B cell (primary cell): ENCODE results near the gene LSP1. TPM values are rescaled to one million over a fixed set of nuclear protein-coding genes. Genes with fewer than 3 reads are reported as not detected.

Experiments used
- ATAC-seq: fragments of 200-7000 bp; cut with Tn5 transposase; one replicate; pipeline ENCODE4 v1.10.0; 2021; ENCODE audit warnings: low read depth, mild to moderate bottlenecking, moderate number of reproducible peaks, moderate library complexity
- CTCF ChIA-PET: fragments of 350-600 bp; sonication (Branson Sonifier 250); formaldehyde crosslinking; loops from one replicate; lab custom pipeline; 2021; ENCODE audit warnings: antibody characterized with exemption, inconsistent platforms; lab: Charles Lee
- POLR2A ChIA-PET: fragments of 350-600 bp; sonication (Branson Sonifier 250); formaldehyde crosslinking; loops from one replicate; lab custom pipeline; 2021; ENCODE audit warnings: antibody characterized with exemption; lab: Charles Lee
- DNase-seq: peaks from one replicate; pipeline ENCODE4 v3.0.0; 2013
- H2AFZ ChIP-seq: 2 replicates; pipeline ENCODE4 v1.6.1; 2012; ENCODE audit warnings: mild to moderate bottlenecking, low read depth, low read length; ENCODE audit not compliant: insufficient read depth, poor library complexity, severe bottlenecking
- H3K27ac ChIP-seq, 2 donors: 1 replicate in 1 of 2; 2 replicates in 1 of 2; pipeline ENCODE4 v1.5.1; 2012 to 2013; ENCODE audit warnings: low read length in 2 of 2, mild to moderate bottlenecking in 2 of 2, moderate library complexity in 1 of 2
- H3K27me3 ChIP-seq, 4 experiments: fragments of 200-600 bp in 1 of 4; sonication (generic) in 1 of 4; replicated peaks in 1 of 4; 1 replicate in 2 of 4; 2 replicates in 2 of 4; pipeline versions ENCODE4 v1.6.1 to v1.7.0; 2013 to 2016; ENCODE audit warnings: low read length in 3 of 4, mild to moderate bottlenecking in 2 of 4, mixed read lengths in 1 of 4, moderate library complexity in 1 of 4; ENCODE audit not compliant: insufficient read depth in 4 of 4, control insufficient read depth in 3 of 4; ENCODE audit errors: control extremely low read depth in 1 of 4
- H3K36me3 ChIP-seq, 2 experiments: replicated peaks in 1 of 2; 1 replicate in 1 of 2; 2 replicates in 1 of 2; pipeline versions ENCODE4 v1.6.1 to v1.7.1; 2013; ENCODE audit warnings: low read length in 1 of 2; ENCODE audit not compliant: insufficient read depth in 2 of 2, control insufficient read depth in 1 of 2; ENCODE audit errors: control extremely low read depth in 1 of 2, extremely low read depth in 1 of 2
- H3K4me1 ChIP-seq, 2 donors: fragments of 200-600 bp in 1 of 2; sonication (generic) in 1 of 2; 1 replicate in 1 of 2; 2 replicates in 1 of 2; pipeline versions ENCODE4 v1.5.1 to v1.6.1; 2013 to 2017; ENCODE audit warnings: low read length in 2 of 2; ENCODE audit not compliant: control insufficient read depth in 2 of 2, insufficient read depth in 2 of 2
- H3K4me2 ChIP-seq: replicated peaks from 2 replicates; pipeline ENCODE3; 2012; ENCODE audit warnings: mild to moderate bottlenecking, low read depth, low read length; ENCODE audit not compliant: poor library complexity, severe bottlenecking
- H3K4me3 ChIP-seq, 5 experiments: fragments of 200-600 bp in 1 of 5; sonication (generic) in 1 of 5; 1 replicate in 3 of 5; 2 replicates in 2 of 5; pipeline versions ENCODE4 v1.5.1 to v1.7.0; 2011 to 2016; ENCODE audit warnings: low read length in 4 of 5, mild to moderate bottlenecking in 4 of 5, low read depth in 2 of 5, control low read depth in 1 of 5, moderate library complexity in 1 of 5; ENCODE audit not compliant: insufficient read depth in 1 of 5; ENCODE audit errors: control extremely low read depth in 1 of 5, extremely low read depth in 1 of 5
- H3K79me2 ChIP-seq: fragments of 200-600 bp; sonication (generic); one replicate; pipeline ENCODE4 v1.6.0; 2016; ENCODE audit warnings: low read length; ENCODE audit not compliant: control insufficient read depth, insufficient read depth
- H3K9ac ChIP-seq: fragments of 200-600 bp; sonication (generic); 2 replicates; pipeline ENCODE4 v1.6.1; 2017; ENCODE audit warnings: mild to moderate bottlenecking, low read length, moderate library complexity
- H3K9me3 ChIP-seq, 3 donors: one replicate each; pipeline versions ENCODE4 v1.6.1 to v1.7.1; 2013; ENCODE audit warnings: low read length in 2 of 3; ENCODE audit not compliant: control insufficient read depth in 2 of 3, insufficient read depth in 1 of 3; ENCODE audit errors: control extremely low read depth in 1 of 3
- H4K20me1 ChIP-seq: 2 replicates; pipeline ENCODE4 v1.6.0; 2012; ENCODE audit warnings: mild to moderate bottlenecking, low read length; ENCODE audit not compliant: insufficient read depth, control insufficient read depth, poor library complexity, severe bottlenecking
- H3K27ac Mint-ChIP-seq: one replicate; pipeline ENCODE4 v1.8.0; 2021; ENCODE audit warnings: mixed read lengths
- H3K27me3 Mint-ChIP-seq: one replicate; pipeline ENCODE4 v1.8.0; 2021; ENCODE audit warnings: mixed read lengths
- H3K4me1 Mint-ChIP-seq: one replicate; pipeline ENCODE4 v1.8.0; 2021; ENCODE audit warnings: mixed read lengths
- H3K4me3 Mint-ChIP-seq: one replicate; pipeline ENCODE4 v1.8.0; 2021; ENCODE audit warnings: mixed read lengths
- H3K9me3 Mint-ChIP-seq: one replicate; pipeline ENCODE4 v1.8.0; 2022; ENCODE audit warnings: mixed read lengths; ENCODE audit not compliant: insufficient read depth
- CTCF ChIP-seq: fragments of 200-600 bp; IDR thresholded peaks from one replicate; pipeline ENCODE4 v1.8.0; 2022; ENCODE audit warnings: antibody characterized with exemption, mild to moderate bottlenecking
- EZH2 ChIP-seq: IDR thresholded peaks from 2 replicates; pipeline ENCODE4 v1.6.1; 2012; ENCODE audit warnings: borderline replicate concordance, low read depth, mild to moderate bottlenecking, moderate library complexity, low read length; ENCODE audit not compliant: insufficient read depth, poor library complexity, severe bottlenecking
- WGBS: methylation state at CpG from one replicate; pipeline ENCODE4 v1.1.5; 2013; ENCODE audit warnings: missing lambda C conversion rate; ENCODE audit not compliant: insufficient coverage; 5-methylcytosine and 5-hydroxymethylcytosine counted together
- intact Hi-C: fragments of 100-400 bp; cut with micrococcal nuclease; formaldehyde crosslinking; loops from one replicate; pipeline ENCODE4 v1.10.0; 2022
- polyA plus RNA-seq: library from polyadenylated mRNA; depleted of rRNA; stranded (reverse); fragments of >200 nt; gene quantifications from 2 replicates; pipeline ENCODE4 v1.2.3, GENCODE V29; 2012
- total RNA-seq, 2 donors: library from RNA; stranded (reverse); fragments of 120-200 nt in 1 of 2; gene quantifications; 1 replicate in 1 of 2; 2 replicates in 1 of 2; pipeline versions ENCODE4 v1.2.3 to v1.2.4, GENCODE V29; 2013 to 2022

The LSP1 gene
- total and polyA plus RNA-seq, 2 donors (not counting 1 experiment from before 2014, with no cell fraction given): 249 to 446 TPM

- ChIA-PET CTCF (interaction anchor here (1.5 to 10.2 kb wide), 2 partner anchors 25 kb away, joined by 6 to 104 read pairs; no protein-coding TSS in a partner anchor), POLR2A (interaction anchor here (1.5 kb wide), 1 partner anchor 25 kb away, joined by 4 read pairs; no protein-coding TSS in a partner anchor)
- Mint-ChIP-seq H3K4me1 (peaks cover 45% of the 10 kb centered on the region), H3K4me3 (no peak overlapping the region), H3K9me3 (no peaks in the 10 kb centered on the region), H3K27ac (no peak overlapping the region), H3K27me3 (no peaks in the 10 kb centered on the region)
- TF ChIP-seq EZH2 (no peak), CTCF (no peak)
- Histone ChIP-seq H3K27ac (peak overlapping the region in 1 of 2 donors; percentile 63), H3K36me3 (peaks cover 0 to 60% of the 10 kb centered on the region in 2 experiments), H3K79me2 (peaks cover 100% of the 10 kb centered on the region), H3K4me1 (peaks cover 49 to 70% of the 10 kb centered on the region in 2 donors), H3K4me2 (peak overlapping the region; percentile 94), H4K20me1 (peaks cover 92% of the 10 kb centered on the region), H3K9ac (no peak overlapping the region), H3K4me3 (no peak overlapping the region), H3K9me3 (no peaks in the 10 kb centered on the region), H3K27me3 (no peaks in the 10 kb centered on the region), H2AFZ (no peak overlapping the region)
- no peak for DNase-seq
- no peak for ATAC-seq
- intact Hi-C loops: no loop called here
- 93% methylated on average over 11 of the region's 11 CpGs for WGBS
These were observed 4.2 kb downstream of the LSP1 start for GRCh38 chr11:1857064-1857463.

- Histone ChIP-seq H3K27ac (no peak overlapping the region), H3K4me1 (peaks cover 43 to 73% of the 10 kb centered on the region in 2 donors), H3K27me3 (no peaks in the 10 kb centered on the region), H2AFZ (no peak overlapping the region), H3K9me3 (no peaks in the 10 kb centered on the region), H4K20me1 (peaks cover 100% of the 10 kb centered on the region), H3K4me3 (no peak overlapping the region), H3K79me2 (peaks cover 100% of the 10 kb centered on the region), H3K36me3 (peaks cover 0 to 71% of the 10 kb centered on the region in 2 experiments), H3K9ac (no peak overlapping the region), H3K4me2 (peak overlapping the region; percentile 9)
- Mint-ChIP-seq H3K27ac (peak overlapping the region; percentile 20), H3K4me3 (no peak overlapping the region), H3K27me3 (no peaks in the 10 kb centered on the region), H3K9me3 (no peaks in the 10 kb centered on the region), H3K4me1 (peaks cover 35% of the 10 kb centered on the region)
- ChIA-PET POLR2A (no interaction called here), CTCF (interaction anchor here (1.5 kb wide), 1 partner anchor 24 kb away, joined by 6 read pairs; no protein-coding TSS in a partner anchor)
- intact Hi-C loops: no loop called here
- no peak for TF ChIP-seq CTCF
- no peak for TF ChIP-seq EZH2
- WGBS: 85% methylated on average over 8 of the region's 9 CpGs
- DNase-seq (no peak), ATAC-seq (no peak)
These were observed 5.3 kb downstream of the LSP1 start for GRCh38 chr11:1858154-1858553.
